HG02852 (cell line): Measurements from ENCODE around the gene GDPGP1.

Experiments used
- ATAC-seq: cut with Tn5 transposase; IDR thresholded peaks from one replicate; pipeline ENCODE4 v1.9.1; 2021; ENCODE audit warnings: mild to moderate bottlenecking, moderate library complexity; ENCODE audit not compliant: unreplicated experiment

Gene GDPGP1

DNA sequence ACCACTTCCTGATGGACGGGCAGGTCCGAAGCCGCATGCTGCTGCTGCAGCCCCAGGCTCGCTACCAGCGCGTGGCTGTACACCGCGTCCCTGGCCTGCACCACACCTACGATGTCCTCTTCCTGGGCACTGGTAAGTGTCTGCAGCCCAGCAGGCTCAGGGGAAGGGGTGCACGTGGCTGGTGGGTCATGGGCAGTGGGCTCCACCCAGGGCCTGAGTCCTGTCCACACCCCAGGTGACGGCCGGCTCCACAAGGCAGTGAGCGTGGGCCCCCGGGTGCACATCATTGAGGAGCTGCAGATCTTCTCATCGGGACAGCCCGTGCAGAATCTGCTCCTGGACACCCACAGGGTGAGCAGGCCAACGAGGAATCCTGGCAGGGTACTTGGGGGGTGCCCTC lies 9.0 kb upstream of the GDPGP1 start:
- ATAC-seq: no peak

DNA sequence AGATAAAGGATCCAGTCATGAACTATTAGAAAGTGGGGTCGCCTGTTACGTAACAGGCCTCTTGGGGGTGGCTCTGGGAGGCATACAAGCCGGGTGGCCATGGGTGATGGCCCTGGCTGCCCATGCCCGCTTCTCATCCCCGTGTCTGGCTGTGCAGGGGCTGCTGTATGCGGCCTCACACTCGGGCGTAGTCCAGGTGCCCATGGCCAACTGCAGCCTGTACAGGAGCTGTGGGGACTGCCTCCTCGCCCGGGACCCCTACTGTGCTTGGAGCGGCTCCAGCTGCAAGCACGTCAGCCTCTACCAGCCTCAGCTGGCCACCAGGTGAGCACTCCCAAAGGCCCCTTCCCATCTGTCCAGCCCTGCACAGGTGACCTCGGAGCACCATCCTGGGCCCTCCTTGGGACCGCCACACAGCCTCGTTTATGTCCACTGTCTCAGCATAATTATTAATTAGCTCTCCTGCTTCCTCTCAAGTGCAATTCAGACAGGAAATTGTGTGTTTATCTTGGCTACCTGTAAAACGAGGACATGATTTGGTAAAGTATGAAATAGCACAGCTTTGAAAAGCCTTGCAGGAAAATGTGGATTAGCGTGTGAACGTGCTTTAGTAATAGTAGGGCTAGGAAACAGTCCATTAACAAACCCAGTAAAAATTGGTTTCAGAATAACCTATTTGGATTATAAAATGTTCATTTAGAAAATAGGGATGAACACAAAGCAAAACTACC lies 8.3 kb upstream of the GDPGP1 start:
- no peak for ATAC-seq

DNA sequence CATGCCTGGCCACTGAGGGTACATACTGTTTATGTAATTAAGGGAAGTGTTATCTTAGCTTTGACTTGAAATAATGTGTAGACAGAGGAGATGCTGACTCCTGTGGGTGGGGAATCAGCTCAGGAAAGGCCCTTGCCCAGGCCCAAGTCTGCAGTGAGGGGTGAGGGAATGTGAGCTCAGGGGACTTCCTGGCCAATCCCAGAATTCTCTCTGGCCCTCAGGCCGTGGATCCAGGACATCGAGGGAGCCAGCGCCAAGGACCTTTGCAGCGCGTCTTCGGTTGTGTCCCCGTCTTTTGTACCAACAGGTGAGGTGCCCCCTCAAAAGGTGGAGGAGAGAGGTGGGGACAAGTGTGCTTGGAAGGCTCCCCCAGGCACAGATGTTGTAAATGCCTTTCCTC lies 6.7 kb upstream of the GDPGP1 start:
- no peak for ATAC-seq

DNA sequence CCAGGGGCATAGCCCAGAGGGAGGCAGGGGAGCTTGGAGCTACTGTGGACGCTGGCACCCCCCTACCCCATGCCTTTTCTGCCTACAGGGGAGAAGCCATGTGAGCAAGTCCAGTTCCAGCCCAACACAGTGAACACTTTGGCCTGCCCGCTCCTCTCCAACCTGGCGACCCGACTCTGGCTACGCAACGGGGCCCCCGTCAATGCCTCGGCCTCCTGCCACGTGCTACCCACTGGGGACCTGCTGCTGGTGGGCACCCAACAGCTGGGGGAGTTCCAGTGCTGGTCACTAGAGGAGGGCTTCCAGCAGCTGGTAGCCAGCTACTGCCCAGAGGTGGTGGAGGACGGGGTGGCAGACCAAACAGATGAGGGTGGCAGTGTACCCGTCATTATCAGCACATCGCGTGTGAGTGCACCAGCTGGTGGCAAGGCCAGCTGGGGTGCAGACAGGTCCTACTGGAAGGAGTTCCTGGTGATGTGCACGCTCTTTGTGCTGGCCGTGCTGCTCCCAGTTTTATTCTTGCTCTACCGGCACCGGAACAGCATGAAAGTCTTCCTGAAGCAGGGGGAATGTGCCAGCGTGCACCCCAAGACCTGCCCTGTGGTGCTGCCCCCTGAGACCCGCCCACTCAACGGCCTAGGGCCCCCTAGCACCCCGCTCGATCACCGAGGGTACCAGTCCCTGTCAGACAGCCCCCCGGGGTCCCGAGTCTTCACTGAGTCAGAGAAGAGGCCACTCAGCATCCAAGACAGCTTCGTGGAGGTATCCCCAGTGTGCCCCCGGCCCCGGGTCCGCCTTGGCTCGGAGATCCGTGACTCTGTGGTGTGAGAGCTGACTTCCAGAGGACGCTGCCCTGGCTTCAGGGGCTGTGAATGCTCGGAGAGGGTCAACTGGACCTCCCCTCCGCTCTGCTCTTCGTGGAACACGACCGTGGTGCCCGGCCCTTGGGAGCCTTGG lies 5.9 kb upstream of the GDPGP1 start:
- no peak for ATAC-seq

DNA sequence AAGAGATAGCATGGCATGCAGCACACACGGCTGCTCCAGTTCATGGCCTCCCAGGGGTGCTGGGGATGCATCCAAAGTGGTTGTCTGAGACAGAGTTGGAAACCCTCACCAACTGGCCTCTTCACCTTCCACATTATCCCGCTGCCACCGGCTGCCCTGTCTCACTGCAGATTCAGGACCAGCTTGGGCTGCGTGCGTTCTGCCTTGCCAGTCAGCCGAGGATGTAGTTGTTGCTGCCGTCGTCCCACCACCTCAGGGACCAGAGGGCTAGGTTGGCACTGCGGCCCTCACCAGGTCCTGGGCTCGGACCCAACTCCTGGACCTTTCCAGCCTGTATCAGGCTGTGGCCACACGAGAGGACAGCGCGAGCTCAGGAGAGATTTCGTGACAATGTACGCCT lies 5.0 kb upstream of the GDPGP1 start:
- no peak for ATAC-seq

DNA sequence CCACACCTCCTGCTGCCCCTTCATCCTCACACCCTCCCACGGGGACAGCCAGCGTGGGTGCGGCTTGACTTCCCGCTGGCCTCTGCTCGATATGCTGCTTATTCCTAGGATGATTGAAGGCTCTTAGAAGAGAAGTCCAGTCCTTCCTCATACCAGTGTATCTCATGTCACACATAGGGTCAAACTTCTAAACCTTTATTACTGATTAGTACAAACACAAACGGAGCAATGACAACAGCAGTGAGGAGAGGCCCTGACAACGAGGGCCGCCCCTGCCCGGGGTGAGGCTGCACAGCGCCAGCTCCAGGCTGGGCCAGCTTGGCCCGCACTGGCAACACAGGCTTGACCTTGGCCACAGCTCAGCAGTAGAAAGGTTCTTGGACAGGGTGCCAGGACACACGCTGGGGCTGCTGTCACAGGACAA lies 3.9 kb upstream of the GDPGP1 start:
- no peak for ATAC-seq

DNA sequence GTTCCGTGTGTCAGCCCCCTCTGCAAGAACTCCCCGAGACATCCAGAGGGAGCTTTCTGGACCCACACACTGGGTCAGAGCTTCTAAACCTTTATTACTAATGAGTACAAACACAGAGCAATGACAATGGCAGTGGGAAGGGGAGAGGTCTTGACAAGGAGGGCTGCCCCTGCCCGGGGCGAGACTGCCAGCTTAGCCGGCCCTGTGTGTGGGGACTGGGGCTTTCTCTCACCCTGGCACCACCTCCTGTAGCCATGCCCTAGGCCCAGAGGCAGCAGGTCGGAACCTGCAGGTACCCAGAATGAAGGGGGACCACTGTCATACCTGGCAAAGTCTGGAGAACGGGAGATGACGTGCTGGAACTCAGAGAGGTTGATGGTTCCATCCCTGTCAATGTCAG lies 3.4 kb upstream of the GDPGP1 start:
- no peak for ATAC-seq

DNA sequence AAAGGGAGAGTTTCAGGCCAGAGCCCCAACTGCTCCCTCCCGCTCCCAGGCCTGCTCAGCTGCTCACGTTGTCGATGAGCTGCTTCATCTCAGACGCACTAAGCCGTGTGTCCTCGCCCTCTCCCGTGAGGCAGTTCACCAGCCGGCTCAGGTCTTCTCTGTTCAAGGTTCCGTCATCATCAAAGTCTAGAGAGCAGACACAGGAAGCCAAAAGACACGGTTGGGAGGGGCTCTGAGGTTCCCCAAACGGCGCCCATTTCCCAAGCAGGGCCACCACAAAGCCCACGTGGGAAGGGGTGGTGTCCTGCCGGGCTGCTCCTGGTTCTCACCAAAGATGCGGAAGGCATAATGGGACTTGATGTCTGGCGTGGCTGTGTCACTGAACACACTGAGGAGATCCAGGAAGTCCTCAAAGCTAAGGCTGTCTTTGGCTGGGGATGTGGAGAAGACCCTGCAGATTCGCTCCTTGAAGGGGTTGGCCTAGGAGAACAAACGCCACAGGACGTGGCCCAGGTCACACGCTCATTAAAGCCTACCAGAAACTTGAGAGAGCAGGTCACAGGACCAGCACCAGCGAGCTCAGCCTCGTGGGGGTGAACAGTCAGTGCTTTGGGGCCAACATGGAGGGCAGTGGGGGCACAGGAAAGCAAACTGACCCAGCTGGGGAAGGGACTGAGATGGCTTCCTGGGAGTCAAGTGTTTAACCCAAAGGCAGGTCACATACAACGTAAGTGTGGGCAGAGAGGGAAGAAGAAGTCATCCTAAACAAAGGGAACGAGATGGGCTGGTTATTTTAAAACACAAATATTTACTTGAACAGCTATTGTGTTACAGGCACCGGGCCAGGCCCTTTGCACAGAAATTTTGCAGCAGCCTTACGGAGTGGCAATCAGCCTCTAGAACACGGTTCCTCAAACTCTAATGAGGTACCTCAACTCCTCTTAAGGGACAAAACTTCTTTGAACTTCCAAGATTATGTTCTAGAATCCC lies 2.7 kb upstream of the GDPGP1 start:
- no peak for ATAC-seq

DNA sequence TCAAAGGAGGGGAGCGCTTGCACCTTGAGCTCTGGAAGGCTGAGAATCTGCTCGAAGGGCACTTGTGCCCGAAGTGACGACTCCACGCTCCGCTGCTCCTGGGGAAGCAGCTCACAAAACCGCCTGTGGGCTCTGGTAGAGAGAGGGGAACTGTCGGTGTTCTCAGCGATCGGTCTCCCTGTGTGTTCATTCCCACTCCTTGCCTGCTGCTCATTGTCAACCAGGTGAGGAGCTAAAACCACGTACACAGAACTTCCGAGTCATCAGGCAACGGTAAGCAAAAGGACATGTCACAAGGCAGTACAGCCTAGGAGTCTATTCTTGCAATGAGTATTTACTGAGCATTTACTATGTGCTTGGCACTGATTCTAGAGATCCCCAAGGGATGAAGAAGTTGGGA lies 1.8 kb upstream of the GDPGP1 start:
- ATAC-seq: no peak

DNA sequence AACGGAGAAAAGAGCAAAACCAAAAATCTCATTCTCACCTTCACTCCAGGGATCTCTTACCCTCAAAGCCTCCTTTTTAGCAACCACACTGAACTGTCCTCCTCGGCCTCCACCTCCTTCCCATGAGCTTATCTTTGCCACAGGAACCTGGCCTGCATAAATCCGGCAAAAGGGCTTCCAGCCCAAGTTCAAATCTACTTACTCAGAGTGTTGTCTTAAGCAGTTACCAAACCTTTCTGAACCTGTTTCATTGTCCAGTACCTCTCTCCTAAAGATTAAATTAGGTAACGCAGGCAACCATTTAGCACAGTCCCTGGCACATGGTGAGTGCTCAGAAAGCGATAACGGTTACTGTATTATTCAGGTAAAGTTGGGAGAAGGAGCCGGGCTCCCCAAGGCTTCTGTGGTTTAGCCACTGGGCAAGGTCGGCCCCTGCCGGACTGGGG lies 1.0 kb upstream of the GDPGP1 start:
- ATAC-seq: no peak

DNA sequence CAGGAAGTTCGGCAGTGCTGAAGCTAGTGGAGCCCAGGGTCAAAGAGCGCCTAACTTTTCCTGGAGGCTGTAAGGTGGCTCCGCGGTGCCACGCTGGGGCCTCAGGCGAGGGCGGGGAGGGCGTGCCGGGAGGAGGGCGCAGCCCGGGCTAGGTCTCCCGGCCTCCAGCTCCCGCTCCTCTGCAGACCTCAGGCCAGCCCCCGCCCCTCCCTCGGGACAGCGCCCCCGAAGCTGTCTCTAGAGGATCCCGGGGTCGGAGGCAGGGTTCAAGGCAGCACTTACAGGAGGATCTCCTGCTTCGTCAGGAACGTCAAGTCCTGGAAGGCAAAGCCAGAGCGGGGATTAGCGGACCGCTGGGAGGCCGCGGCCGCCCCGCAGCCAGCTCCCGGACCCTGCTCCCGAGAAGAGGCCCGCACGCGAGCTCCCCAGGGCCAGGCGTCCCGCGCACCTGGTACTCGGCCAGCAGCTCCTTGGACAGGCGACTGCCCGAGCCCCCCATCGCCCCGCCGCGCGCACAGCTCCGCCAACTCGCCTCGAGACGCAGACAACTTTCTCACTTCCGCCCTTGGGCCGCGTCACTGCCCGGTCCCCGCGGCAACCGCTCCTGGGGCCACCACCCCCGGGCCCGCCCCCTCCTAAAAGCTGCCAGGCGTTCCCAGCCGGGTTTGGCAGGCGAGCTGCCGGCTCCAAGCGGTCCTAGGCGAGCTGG lies 468 bp upstream of the GDPGP1 start, which contains the start of gene CIB1:
Gene CIB1, minus strand, starts transcription at position 555 of the 709 bp plus-strand sequence. Its CDS starts 56 bp downstream, at position 499.
- peak; percentile 92 for ATAC-seq

DNA sequence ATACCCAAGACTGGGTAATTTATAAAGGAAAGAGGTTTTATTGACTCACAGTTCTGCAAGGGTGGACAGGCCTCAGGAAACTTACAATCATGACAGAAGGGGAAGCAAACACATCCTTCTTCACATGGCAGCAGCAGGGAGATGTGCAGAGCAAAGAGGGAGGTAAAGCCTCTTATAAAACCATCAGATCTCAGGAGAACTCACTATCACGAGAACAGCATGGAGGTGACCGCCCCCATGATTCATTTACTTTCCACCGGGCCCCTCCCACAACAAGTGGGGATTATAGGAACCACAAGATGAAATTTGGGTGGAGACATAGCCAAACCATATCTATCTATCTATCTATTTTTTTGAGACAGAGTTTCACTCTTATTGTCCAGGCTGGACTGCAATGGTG lies 5.4 kb downstream of the GDPGP1 start:
- no peak for ATAC-seq

DNA sequence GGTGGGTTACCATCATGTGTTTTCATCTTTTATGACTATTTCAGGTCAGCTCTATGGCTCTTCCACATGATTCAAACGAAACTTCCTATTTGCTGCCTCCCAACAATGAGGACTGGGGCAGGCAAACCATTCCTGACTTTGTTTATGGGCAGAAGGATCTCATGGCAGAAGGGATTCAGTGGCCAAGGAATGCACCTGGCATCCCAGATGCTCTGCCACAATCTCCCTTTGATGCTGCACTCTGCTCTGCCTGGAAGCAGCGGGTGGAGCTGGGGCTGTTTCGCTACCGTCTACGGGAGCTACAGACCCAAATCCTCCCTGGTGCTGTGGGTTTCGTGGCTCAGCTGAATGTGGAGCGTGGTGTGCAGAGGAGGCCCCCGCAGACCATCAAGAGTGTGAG lies 6.8 kb downstream of the GDPGP1 start:
- ATAC-seq: no peak

DNA sequence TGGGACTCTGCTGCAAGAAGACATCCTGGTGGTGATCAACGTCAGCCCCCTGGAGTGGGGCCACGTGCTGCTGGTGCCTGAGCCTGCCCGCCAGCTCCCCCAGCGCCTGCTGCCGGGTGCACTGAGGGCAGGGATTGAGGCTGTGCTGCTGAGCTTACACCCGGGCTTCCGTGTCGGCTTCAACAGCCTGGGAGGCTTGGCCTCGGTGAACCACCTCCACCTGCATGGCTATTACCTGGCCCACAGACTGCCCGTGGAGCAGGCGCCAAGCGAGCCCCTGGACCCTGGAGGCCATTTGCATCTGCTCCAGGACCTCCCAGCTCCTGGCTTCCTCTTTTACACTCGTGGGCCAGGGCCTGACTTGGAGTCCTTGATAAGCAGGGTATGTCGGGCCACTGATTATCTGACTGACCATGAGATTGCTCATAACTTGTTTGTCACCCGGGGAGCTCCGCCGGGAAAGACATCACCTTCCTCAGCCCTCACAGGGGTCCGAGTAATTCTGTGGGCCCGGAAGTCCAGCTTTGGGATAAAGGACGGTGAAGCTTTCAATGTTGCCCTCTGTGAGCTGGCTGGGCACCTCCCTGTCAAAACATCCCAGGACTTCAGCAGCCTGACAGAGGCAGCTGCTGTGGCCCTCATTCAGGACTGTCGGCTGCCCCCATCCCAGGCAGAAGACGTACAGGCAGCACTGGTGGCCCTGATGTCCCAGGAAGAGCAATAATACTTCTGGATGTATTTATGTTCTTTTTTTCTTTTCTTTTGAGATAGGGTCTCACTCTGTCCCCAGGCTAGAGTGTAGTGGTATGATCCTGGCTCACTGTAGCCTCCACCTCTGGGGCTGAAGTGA lies 7.6 kb downstream of the GDPGP1 start:
- no peak for ATAC-seq

DNA sequence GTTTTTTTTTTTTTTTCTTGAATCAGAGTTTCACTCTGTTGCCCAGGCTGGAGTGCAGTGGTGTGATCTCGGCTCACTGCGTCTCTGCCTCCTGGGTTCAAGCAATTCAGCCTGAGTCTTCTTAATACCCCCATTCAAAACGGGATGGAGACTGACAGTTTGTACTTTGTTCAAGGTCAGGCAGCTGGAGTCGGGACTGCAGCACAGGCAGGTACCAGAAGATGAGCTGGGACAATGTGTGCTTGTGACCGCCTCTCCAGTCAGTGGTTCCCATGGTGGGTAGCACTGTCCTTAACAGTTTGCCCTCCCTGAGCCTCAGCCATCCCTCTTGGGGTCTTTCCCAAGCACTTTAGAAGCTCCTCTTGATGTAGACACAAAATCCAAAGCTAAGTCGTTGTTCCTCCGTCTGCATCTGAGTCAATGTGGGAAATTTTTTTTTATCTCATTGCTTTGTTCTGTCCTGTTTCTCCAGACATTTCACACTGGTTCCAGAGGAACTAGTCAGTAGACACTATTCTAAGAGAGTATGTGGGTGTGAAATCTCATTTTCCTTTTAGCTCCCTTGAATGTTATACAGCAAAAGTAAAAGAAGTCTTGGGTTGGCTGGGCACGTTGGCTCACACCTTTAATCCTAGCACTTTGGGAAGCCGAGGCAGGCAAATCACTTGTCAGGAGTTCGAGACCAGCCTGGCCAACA lies 10.1 kb downstream of the GDPGP1 start:
- ATAC-seq: no peak

DNA sequence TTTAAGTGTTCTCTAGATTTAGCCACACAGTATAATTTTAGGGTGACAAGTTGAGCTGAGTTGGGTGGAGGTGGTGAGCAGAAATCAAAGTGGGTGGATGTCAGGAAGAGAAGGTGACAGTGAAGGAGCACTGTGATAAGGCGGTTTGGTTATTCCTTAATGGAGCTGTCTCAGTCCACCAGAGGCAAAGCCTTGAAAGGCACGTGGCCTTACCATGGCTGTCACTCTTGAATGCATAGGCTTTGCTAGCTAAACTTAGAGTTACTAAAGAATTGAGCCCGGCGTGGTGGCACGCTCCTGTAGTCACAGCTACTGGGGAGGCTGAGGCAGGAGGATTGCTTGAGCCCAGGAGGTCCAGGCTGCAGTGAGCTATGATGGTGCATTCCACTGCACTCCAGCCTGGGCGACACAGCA lies 14.8 kb downstream of the GDPGP1 start:
- no peak for ATAC-seq

DNA sequence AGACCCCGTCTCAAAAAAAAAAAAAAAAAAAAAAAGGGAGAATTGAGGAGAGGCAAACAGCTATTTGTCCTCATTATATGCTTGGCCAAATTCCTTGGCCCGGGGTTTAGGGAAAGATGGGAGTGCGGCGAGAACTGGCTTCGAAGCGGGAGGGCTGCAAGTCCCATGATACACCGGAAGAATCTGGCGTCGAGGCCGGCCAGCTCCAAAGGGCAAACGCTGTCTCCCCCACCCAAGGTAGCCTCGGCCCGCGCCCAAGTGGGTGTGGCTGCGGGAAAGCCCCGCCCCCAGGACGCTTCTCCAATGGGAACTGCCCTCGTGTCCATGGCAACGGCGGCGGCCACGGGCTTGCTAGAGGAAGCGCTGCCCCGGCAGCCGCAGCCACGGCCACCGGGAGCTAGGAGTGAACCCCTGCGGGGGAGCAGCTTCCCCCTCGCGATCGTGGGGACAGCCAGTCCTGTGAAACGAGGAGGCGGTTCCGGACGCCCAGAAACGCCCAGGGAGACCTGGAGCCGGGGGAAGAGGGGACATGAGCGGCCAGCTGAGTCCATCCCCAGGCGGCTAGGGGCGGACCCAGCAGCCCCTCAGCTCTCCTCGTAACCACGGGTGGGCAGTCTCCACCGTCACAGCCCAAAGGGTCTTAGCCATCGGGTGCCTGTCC lies 15.3 kb downstream of the GDPGP1 start, which contains the start of gene TTLL13:
Gene TTLL13, plus strand, starts transcription at position 354 of the 661 bp plus-strand sequence. CDS start 1,075 bp downstream, outside the sequence.
- peak; percentile 62 for ATAC-seq

DNA sequence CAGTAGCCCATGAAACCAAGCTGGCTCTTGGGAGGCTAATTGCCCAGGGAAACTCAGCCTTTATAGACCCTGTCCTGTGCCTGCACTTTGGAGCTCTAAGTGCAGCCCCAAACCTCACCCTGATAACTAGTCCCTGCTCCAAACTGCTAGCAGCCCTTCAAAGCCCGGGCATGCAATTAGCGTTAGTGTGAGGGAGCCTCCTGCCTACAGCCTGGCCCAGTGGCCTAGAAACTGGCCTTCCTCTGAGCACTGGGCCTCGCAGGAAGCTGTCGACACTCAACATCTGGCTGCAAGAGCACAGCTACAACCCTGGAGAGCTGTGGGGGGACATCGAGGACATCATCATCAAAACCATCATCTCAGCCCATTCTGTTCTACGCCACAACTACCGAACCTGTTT lies 23.8 kb downstream of the GDPGP1 start:
- ATAC-seq: no peak
